ENCODE results near the gene N4BP3. TPM values are rescaled to one million over a fixed set of nuclear protein-coding genes. Genes with fewer than 3 reads are reported as not detected.
A peak's percentile ranks its signal among the peaks of the same experiment; 100 is the strongest.

N4BP3 gene
- total RNA-seq, 2 donors from 2014 or later: 0.20 to 0.26 TPM

GRCh38 chr5:178108446-178108845 lies 4.9 kb upstream of the N4BP3 start:
- peaks cover 3 to 5% of the 10 kb centered on the region in 2 donors for H3K4me1 Mint-ChIP-seq (ENCODE audit: low read depth in 2 of 2)
- no peak overlapping the region for H3K4me3 Mint-ChIP-seq
- H3K36me3 Mint-ChIP-seq: no peaks in the 10 kb centered on the region
- DNase-seq (ENCODE audit: low spot score) (peak; percentile 31), ATAC-seq (no peak)
- no peaks in the 10 kb centered on the region for H3K9me3 Mint-ChIP-seq
- no peak overlapping the region for H3K27ac Mint-ChIP-seq
- H3K27me3 Mint-ChIP-seq: peaks cover 17 to 29% of the 10 kb centered on the region in 2 donors

- ATAC-seq: no peak
- Mint-ChIP-seq H3K27me3 (peaks cover 17 to 29% of the 10 kb centered on the region in 2 donors), H3K27ac (no peak overlapping the region)
Measured at GRCh38 chr5:178108966-178109365, 4.4 kb upstream of the N4BP3 start.

DNA sequence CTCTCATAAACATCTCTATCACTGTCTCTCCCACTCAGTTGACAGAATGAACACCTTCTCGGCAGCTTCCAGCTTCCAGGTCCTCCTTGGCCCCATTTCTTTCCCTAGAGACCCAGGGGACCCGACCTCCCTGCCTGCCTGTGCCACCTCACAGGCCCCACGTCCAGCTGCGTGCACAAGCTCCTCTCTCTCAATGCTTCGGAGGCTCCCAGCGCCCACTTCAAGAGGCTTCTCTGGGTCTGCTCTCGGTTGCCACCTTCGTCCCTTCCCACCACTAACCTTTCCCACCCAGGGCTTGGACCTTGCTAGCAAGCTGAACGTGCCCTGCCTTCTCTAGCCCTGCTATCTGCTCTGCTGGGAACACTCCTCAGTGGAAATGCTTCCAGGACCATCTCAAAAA lies 2.8 kb upstream of the N4BP3 start:
- Mint-ChIP-seq H3K27ac (peak overlapping the region in 1 of 2 donors; percentile 6), H3K36me3 (no peaks in the 10 kb centered on the region), H3K27me3 (peaks cover 17 to 29% of the 10 kb centered on the region in 2 donors), H3K4me3 (no peak overlapping the region), H3K9me3 (no peaks in the 10 kb centered on the region), H3K4me1 (ENCODE audit: low read depth in 2 of 2) (peaks cover 15 to 16% of the 10 kb centered on the region in 2 donors)
- DNase-seq (ENCODE audit: low spot score) (no peak), ATAC-seq (no peak)

More at GRCh38 chr5:178108966-178109365, 4.4 kb upstream of the N4BP3 start:
- peaks cover 3 to 5% of the 10 kb centered on the region in 2 donors for H3K4me1 Mint-ChIP-seq (ENCODE audit: low read depth in 2 of 2)
- peak; percentile 54 for DNase-seq (ENCODE audit: low spot score)
- H3K36me3 Mint-ChIP-seq: no peaks in the 10 kb centered on the region
- H3K4me3 Mint-ChIP-seq: no peak overlapping the region
- no peaks in the 10 kb centered on the region for H3K9me3 Mint-ChIP-seq

DNA sequence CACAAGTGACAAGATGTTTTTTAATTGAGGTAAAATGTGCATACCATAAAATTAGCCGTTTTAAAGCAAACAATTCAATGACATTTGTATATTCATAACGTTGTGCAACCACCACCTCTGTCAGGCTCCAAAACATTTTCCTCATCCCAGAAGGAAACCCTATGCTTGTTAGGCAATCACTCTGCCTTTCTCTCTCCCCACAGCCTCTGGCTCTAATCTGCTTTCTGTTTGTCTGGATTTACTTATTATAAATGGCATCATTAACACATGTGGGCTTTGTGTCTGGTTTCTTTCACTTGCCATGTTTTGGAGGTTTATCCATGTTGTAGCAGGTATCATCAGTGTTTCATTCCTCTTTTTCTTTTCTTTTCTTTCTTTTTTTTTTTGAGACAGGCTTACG lies 1.4 kb upstream of the N4BP3 start:
- DNase-seq (ENCODE audit: low spot score) (no peak), ATAC-seq (no peak)
- Mint-ChIP-seq H3K4me3 (no peak overlapping the region), H3K27me3 (peaks cover 17 to 29% of the 10 kb centered on the region in 2 donors), H3K27ac (no peak overlapping the region), H3K9me3 (no peaks in the 10 kb centered on the region), H3K36me3 (no peaks in the 10 kb centered on the region), H3K4me1 (ENCODE audit: low read depth in 2 of 2) (peaks cover 26 to 29% of the 10 kb centered on the region in 2 donors)

- H3K9me3 Mint-ChIP-seq: no peaks in the 10 kb centered on the region
- no peaks in the 10 kb centered on the region for H3K36me3 Mint-ChIP-seq
- H3K4me3 Mint-ChIP-seq: peak overlapping the region; percentile 82
- peaks cover 28 to 31% of the 10 kb centered on the region in 2 donors for H3K4me1 Mint-ChIP-seq (ENCODE audit: low read depth in 2 of 2)
- H3K27me3 Mint-ChIP-seq: peaks cover 17 to 29% of the 10 kb centered on the region in 2 donors
- ATAC-seq (no peak), DNase-seq (ENCODE audit: low spot score) (no peak)
- H3K27ac Mint-ChIP-seq: peak overlapping the region; percentile 56 to 63
Measured at GRCh38 chr5:178112545-178112944, 787 bp upstream of the N4BP3 start.

GRCh38 chr5:178113841-178114324 lies 551 bp downstream of the N4BP3 start:
- no peak for ATAC-seq
- Mint-ChIP-seq H3K27ac (peak overlapping the region; percentile 10 to 22), H3K27me3 (peaks cover 12 to 22% of the 10 kb centered on the region in 2 donors), H3K9me3 (no peaks in the 10 kb centered on the region), H3K36me3 (no peaks in the 10 kb centered on the region), H3K4me1 (ENCODE audit: low read depth in 2 of 2) (peaks cover 28 to 31% of the 10 kb centered on the region in 2 donors), H3K4me3 (peak overlapping the region; percentile 79)
- no peak for DNase-seq (ENCODE audit: low spot score)

DNA sequence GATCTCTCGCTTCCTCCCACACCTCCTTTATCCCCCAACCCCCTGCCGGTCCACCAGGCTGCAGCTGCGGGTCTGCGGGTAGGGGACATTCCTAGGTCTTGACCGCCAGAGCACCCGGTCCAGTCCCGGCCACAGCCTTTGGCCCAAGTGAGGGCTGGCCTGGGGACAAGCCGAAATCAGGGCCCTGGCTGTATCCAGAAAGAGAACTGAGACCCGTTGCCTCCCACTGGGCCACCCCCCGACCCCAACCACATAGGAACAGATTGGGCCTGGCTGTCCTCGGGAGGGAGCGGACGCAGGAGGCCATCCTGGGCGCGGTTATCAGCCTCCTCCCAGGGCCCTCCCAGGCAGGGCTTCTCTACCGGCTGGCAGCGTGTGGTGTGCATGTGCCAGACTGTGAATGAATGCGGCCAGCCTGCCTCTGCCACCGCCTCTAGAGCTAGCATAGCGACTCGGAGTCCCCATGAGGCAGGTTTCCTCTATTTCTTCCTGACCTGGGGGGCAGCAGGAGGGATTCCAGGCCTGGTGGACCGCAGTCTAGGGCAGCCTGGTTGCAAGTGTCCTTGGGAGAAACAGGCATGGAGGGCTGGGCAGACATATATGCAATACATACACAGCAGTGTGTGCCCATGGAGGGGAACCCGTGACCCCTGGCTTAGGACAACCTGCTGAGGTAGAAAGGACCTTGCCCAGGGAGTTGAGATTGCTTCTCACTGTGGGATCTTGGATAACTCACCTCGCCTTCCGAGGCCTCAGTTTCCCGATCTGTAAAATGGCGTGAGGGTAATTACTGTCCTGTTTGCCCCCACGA lies 1.2 kb downstream of the N4BP3 start:
- ATAC-seq: peak in 1 of 2 donors; percentile 37
- peak overlapping the region; percentile 10 to 22 for H3K27ac Mint-ChIP-seq

GRCh38 chr5:178115136-178115813 lies 1.9 kb downstream of the N4BP3 start:
- Mint-ChIP-seq H3K4me3 (peak overlapping the region; percentile 79), H3K4me1 (ENCODE audit: low read depth in 2 of 2) (peaks cover 28 to 31% of the 10 kb centered on the region in 2 donors), H3K27ac (peak overlapping the region; percentile 22 to 61), H3K27me3 (peaks cover 11 to 21% of the 10 kb centered on the region in 2 donors), H3K9me3 (no peaks in the 10 kb centered on the region), H3K36me3 (no peaks in the 10 kb centered on the region)
- DNase-seq (ENCODE audit: low spot score) (no peak), ATAC-seq (peak in 1 of 2 donors; percentile 48)

More for the DNA sequence above, 1.2 kb downstream of the N4BP3 start:
- DNase-seq (ENCODE audit: low spot score): no peak
- H3K36me3 Mint-ChIP-seq: no peaks in the 10 kb centered on the region
- peak overlapping the region; percentile 79 for H3K4me3 Mint-ChIP-seq
- H3K9me3 Mint-ChIP-seq: no peaks in the 10 kb centered on the region
- peaks cover 28 to 31% of the 10 kb centered on the region in 2 donors for H3K4me1 Mint-ChIP-seq (ENCODE audit: low read depth in 2 of 2)
- peaks cover 12 to 22% of the 10 kb centered on the region in 2 donors for H3K27me3 Mint-ChIP-seq

- H3K36me3 Mint-ChIP-seq: no peaks in the 10 kb centered on the region
Measured at GRCh38 chr5:178115814-178116142, 2.4 kb downstream of the N4BP3 start.

GRCh38 chr5:178116143-178116885 lies 3.0 kb downstream of the N4BP3 start:
- peaks cover 31 to 32% of the 10 kb centered on the region in 2 donors for H3K4me1 Mint-ChIP-seq (ENCODE audit: low read depth in 2 of 2)
- DNase-seq (ENCODE audit: low spot score) (peak; percentile 78), ATAC-seq (peak; percentile 65 to 69)
- H3K27me3 Mint-ChIP-seq: peaks cover 5 to 14% of the 10 kb centered on the region in 2 donors
- no peaks in the 10 kb centered on the region for H3K36me3 Mint-ChIP-seq
- peak overlapping the region; percentile 81 for H3K4me3 Mint-ChIP-seq
- H3K27ac Mint-ChIP-seq: peak overlapping the region in 1 of 2 donors; percentile 61
- no peaks in the 10 kb centered on the region for H3K9me3 Mint-ChIP-seq

More at GRCh38 chr5:178115814-178116142, 2.4 kb downstream of the N4BP3 start:
- DNase-seq (ENCODE audit: low spot score) (no peak), ATAC-seq (no peak)
- no peaks in the 10 kb centered on the region for H3K9me3 Mint-ChIP-seq
- H3K27ac Mint-ChIP-seq: peak overlapping the region in 1 of 2 donors; percentile 61
- peak overlapping the region; percentile 79 for H3K4me3 Mint-ChIP-seq
- H3K27me3 Mint-ChIP-seq: peaks cover 6 to 16% of the 10 kb centered on the region in 2 donors
- peaks cover 31% of the 10 kb centered on the region in 2 donors for H3K4me1 Mint-ChIP-seq (ENCODE audit: low read depth in 2 of 2)

DNA sequence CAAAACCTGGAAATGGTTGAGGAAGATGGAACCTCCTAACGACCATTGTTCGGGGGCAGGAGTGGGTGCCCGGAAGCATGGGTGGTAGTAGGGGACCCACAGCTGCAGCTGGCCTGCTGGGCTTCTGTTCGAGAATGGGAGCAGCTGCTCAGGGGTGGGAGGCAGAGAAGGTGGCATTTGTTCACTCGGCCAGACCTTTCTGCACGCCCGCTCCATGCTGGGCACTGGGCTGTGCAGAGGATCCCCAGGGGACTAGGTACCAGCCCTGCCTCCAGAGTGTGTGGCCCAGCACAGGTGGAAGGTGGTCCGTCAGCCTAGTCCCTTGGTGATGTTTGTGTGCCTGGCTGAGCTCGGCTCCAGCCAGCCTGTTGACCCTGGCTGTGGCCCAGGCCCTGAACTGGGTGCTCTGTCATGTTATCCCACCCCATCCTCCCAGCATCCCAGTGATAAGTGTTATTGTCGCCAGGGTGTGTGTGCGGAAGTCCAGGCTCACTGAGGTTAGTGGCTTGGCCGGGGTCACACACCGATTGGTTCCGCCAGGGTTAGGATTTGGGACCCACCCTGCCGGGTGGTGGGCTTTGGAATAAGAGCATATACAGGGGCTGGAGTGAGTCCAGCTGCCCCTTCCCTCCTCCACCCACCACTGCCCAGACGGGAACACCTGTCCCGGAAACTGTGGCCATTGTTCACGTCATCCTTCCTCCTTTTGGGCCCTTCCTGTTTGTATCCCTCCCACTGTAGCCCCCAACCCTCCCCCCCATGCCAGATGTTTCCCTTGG lies 4.8 kb downstream of the N4BP3 start:
- no peaks in the 10 kb centered on the region for H3K36me3 Mint-ChIP-seq
- H3K4me3 Mint-ChIP-seq: no peak overlapping the region
- ATAC-seq (no peak), DNase-seq (ENCODE audit: low spot score) (no peak)
- H3K27me3 Mint-ChIP-seq: no peaks in the 10 kb centered on the region
- peaks cover 26 to 28% of the 10 kb centered on the region in 2 donors for H3K4me1 Mint-ChIP-seq (ENCODE audit: low read depth in 2 of 2)
- H3K27ac Mint-ChIP-seq: no peak overlapping the region
- H3K9me3 Mint-ChIP-seq: no peaks in the 10 kb centered on the region

- no peak for DNase-seq (ENCODE audit: low spot score)
- ATAC-seq: no peak
- Mint-ChIP-seq H3K4me1 (ENCODE audit: low read depth in 2 of 2) (peaks cover 18 to 19% of the 10 kb centered on the region in 2 donors), H3K9me3 (no peaks in the 10 kb centered on the region), H3K27ac (no peak overlapping the region), H3K27me3 (peaks cover 0 to under 1% of the 10 kb centered on the region in 2 donors), H3K36me3 (no peaks in the 10 kb centered on the region), H3K4me3 (no peak overlapping the region)
Measured at GRCh38 chr5:178119915-178120606, 6.7 kb downstream of the N4BP3 start.

Data from natural killer cell treated with Interleukin-12 subunit alpha and Interleukin-12 subunit beta and Interleukin-15 and Interleukin-18, amount 100 ng/mL, for 72 hours (primary cell).